Thoracic aorta (tissue), 2 donors: ENCODE measurements around the gene TMEM81. TPM values are rescaled to one million over a fixed set of nuclear protein-coding genes. Genes with fewer than 3 reads are reported as not detected.

Experiments used
- ATAC-seq: fragments of 150-250 bp; one replicate; pipeline ENCODE4 v1.8.0; 2017; ENCODE audit warnings: low read depth; ENCODE audit not compliant: insufficient number of reproducible peaks, low FRiP score
- DNase-seq: peaks from one replicate; pipeline ENCODE4 v3.0.0-alpha.2; 2020; ENCODE audit warnings: low spot score
- H3K27ac ChIP-seq, 2 donors: fragments of 200-600 bp; sonication (generic); 1 replicate in 1 of 2; 2 replicates in 1 of 2; pipeline ENCODE4 v1.5.1; 2016; ENCODE audit warnings: mild to moderate bottlenecking in 2 of 2, moderate library complexity in 2 of 2
- H3K27me3 ChIP-seq: fragments of 200-600 bp; sonication (generic); replicated peaks from 2 replicates; pipeline ENCODE4 v1.6.0; 2016; ENCODE audit warnings: mild to moderate bottlenecking; ENCODE audit not compliant: insufficient read depth
- H3K36me3 ChIP-seq: fragments of 200-600 bp; sonication (generic); one replicate; pipeline ENCODE4 v1.5.1; 2016
- H3K4me1 ChIP-seq, 2 donors: fragments of 200-600 bp; sonication (generic); 1 replicate in 1 of 2; 2 replicates in 1 of 2; pipeline versions ENCODE4 v1.5.1 to v1.6.0; 2016; ENCODE audit warnings: low read depth in 2 of 2, mild to moderate bottlenecking in 1 of 2; ENCODE audit not compliant: control insufficient read depth in 1 of 2
- H3K4me3 ChIP-seq: fragments of 200-600 bp; sonication (generic); 2 replicates; pipeline ENCODE4 v1.5.1; 2016; ENCODE audit warnings: mild to moderate bottlenecking
- H3K9me3 ChIP-seq: fragments of 200-600 bp; sonication (generic); 2 replicates; pipeline ENCODE4 v1.5.1; 2016
- total RNA-seq, 2 donors: library from RNA; depleted of rRNA; stranded (reverse); fragments of >200 nt; gene quantifications; one replicate each; pipeline versions ENCODE4 v1.1.0 to v1.2.3, GENCODE V29; 2016
- TF ChIP-seq, protein P1 (sequence below): fragments of 200-600 bp; sonication (generic); IDR thresholded peaks from one replicate; pipeline ENCODE4 v1.5.1; 2019; ENCODE audit warnings: antibody characterized with exemption

The TMEM81 gene
- total RNA-seq, 2 donors from 2014 or later: 0.41 to 0.85 TPM

DNA sequence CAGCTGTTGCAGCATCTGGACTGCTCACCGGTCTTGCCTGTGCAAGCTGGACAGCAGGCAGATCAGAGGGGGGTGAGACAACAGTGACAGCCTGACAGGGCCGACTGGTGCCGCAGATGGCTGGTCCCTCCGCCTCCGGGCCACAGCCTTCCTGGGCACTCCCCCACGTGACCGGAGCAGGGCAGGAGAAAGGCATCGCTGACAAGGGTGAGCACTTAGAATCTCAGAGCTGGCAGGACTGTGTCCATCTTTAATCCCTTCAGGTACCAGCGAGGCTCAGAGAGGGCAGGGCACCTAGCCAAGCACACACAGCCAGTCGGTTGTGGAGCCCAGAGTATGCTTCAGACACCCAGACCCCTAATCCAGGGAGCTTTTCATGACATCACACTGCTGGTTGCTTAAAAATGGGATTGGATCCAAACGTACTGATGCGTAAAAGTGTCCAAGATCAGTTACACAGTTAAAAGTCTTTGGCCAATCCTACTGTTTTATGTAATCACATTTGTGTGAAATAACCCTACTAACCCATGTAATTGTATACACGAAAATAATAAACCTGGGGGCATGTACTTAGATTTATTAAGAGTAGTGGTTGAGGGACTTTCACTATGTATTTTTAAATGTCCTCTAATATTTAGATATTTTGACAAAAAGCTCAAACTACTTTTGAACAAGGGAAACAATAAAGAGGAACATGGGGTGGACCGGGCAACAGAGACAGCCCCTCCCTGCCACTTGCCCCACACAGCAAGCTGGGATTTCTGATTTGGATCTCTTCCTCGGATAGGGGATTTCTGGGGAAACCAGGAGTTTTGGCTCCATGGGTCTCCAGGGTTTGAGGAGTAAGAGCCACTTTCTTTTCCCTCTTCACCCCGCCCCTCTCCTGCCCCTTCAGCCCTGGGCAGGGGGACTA lies 42.0 kb downstream of the TMEM81 start:
- Histone ChIP-seq H3K4me3 (no peak overlapping the region), H3K27me3 (no peaks in the 10 kb centered on the region)

DNA sequence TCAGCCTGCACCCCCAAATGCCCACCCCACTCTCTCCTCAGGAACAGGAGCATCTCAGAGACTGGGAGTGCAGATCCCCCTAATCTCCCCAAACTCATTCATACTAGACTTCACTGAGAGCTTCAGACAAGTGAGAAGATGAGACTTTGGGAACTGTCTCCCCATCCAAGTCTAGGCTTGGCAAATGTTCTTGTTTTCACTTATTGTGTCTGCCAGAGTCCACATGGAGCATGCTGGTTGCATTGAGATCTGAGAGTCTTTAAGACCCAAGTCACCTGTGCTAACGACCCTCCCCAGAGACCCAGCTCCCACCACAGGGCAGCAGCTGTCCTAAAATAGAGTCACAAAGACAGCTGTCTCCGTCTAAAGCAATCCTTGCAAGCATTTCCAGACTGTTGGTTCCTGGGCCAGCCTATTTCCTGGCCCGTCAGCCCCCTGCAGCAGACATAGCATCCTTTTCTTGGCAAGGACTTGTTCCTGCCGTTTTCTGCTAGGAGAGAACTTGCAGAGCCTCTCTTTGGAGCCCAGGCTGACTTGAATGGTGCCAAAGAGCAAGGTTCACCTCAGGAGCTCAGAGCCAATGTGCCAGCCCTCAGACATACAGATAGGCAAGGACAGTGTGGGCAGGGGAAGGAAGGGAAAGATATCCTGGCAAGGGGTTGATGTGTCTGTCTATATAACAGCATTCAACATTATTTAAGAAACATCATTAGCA lies 43.1 kb downstream of the TMEM81 start:
- Histone ChIP-seq H3K27me3 (no peaks in the 10 kb centered on the region), H3K9me3 (no peaks in the 10 kb centered on the region), H3K36me3 (no peaks in the 10 kb centered on the region), H3K4me3 (no peak overlapping the region), H3K4me1 (peaks cover 0 to 6% of the 10 kb centered on the region in 2 donors), H3K27ac (no peak overlapping the region)
- ATAC-seq (no peak), DNase-seq (no peak)
- TF ChIP-seq, protein P1, sequence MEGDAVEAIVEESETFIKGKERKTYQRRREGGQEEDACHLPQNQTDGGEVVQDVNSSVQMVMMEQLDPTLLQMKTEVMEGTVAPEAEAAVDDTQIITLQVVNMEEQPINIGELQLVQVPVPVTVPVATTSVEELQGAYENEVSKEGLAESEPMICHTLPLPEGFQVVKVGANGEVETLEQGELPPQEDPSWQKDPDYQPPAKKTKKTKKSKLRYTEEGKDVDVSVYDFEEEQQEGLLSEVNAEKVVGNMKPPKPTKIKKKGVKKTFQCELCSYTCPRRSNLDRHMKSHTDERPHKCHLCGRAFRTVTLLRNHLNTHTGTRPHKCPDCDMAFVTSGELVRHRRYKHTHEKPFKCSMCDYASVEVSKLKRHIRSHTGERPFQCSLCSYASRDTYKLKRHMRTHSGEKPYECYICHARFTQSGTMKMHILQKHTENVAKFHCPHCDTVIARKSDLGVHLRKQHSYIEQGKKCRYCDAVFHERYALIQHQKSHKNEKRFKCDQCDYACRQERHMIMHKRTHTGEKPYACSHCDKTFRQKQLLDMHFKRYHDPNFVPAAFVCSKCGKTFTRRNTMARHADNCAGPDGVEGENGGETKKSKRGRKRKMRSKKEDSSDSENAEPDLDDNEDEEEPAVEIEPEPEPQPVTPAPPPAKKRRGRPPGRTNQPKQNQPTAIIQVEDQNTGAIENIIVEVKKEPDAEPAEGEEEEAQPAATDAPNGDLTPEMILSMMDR: no peak

More for the DNA sequence above, 42.0 kb downstream of the TMEM81 start:
- ATAC-seq: no peak
- TF ChIP-seq, protein P1: no peak
- H3K36me3 ChIP-seq: no peaks in the 10 kb centered on the region
- DNase-seq: no peak
- H3K4me1 ChIP-seq: peaks cover 0 to 6% of the 10 kb centered on the region in 2 donors
- no peak overlapping the region for H3K27ac ChIP-seq
- no peaks in the 10 kb centered on the region for H3K9me3 ChIP-seq

DNA sequence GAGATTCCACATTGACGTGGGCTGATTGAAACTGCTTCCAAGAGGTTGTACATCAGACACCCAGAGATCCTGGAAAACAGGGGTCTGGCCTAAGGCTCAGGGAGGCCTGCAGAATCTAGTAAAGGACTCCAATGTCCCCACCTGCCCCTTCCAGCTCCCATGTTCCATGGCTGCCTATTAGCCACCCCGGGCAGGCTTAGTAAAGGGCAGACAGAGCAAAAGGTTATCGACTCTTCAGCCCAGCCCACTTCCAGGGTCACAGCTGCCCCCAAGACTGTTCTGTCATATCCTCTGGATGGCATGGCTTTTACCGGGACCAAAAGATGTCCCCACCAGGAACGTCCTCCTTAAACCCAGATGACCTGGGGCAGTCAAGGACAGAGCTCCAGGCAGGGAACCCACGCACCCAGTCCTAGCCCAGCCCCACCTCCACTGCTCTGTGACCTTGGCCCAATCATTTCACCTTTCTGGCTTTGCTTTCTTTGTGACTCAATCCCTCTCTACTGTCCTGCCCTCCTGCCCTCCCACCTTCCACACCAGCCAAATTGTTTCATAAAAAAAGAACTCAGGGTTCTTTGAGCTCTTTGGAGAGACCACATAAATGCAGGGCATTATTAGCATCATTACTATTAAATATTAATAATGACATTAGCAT lies 46.0 kb downstream of the TMEM81 start:
- TF ChIP-seq, protein P1: no peak
- ATAC-seq (no peak), DNase-seq (no peak)
- Histone ChIP-seq H3K9me3 (no peaks in the 10 kb centered on the region), H3K4me1 (peaks cover 0 to 3% of the 10 kb centered on the region in 2 donors), H3K4me3 (no peak overlapping the region), H3K27me3 (no peaks in the 10 kb centered on the region), H3K36me3 (no peaks in the 10 kb centered on the region), H3K27ac (no peak overlapping the region)

DNA sequence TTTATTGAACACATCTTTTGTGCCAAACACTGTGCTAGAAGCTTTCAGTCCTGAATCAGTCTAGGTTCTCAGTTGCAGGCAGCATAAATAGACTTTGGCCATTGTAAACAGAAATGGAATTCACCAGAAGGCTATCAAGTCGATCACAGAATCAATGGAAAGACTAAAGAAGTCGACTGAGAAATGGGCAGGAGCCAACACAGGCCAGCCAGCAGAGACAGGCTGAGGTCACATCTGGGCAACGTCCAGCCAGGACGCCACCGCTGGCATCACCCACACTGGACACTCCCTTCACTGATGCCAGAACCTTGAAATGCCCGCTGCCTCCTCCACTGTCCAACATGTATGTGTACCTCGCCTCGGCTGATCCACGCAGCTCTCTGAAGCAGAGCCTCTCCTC lies 46.7 kb downstream of the TMEM81 start:
- no peaks in the 10 kb centered on the region for H3K36me3 ChIP-seq
- TF ChIP-seq, protein P1: no peak
- H3K9me3 ChIP-seq: no peaks in the 10 kb centered on the region
- no peaks in the 10 kb centered on the region for H3K4me1 ChIP-seq
- H3K27ac ChIP-seq: no peak overlapping the region
- DNase-seq: no peak
- no peak overlapping the region for H3K4me3 ChIP-seq
- H3K27me3 ChIP-seq: no peaks in the 10 kb centered on the region
- ATAC-seq: no peak

Other genes starting within 250 kb of the TMEM81 start
- 10 to 100 TPM; 26.2 to 29.5 TPM for gene NFASC, start 213.6 kb downstream of the TMEM81 start, total RNA-seq
- gene CNTN2, start 41.2 kb downstream of the TMEM81 start, total RNA-seq: 1 to 10 TPM in 1 of 2 donors, under 1 TPM in 1; 0.68 to 1.4 TPM
- 10 to 100 TPM in 1 of 2 donors, 1 to 10 TPM in 1; 9.2 to 13.5 TPM for gene RBBP5, start 37.5 kb upstream of the TMEM81 start, total RNA-seq
- gene DSTYK, start 127.2 kb upstream of the TMEM81 start, total RNA-seq: 10 to 100 TPM; 12.9 to 14.4 TPM
- 1 to 10 TPM; 6.8 to 8.9 TPM for gene TMCC2, start 143.5 kb upstream of the TMEM81 start, total RNA-seq
- gene NUAK2, start 237.3 kb upstream of the TMEM81 start, total RNA-seq: 1 to 10 TPM in 1 of 2 donors, under 1 TPM in 1; 0.78 to 1.5 TPM